Stomach (tissue), 9 donors: ENCODE measurements around the gene NDUFB3. TPM values are rescaled to one million over a fixed set of nuclear protein-coding genes. Genes with fewer than 3 reads are reported as not detected.

Experiments
- DNase-seq, 2 donors: peaks; one replicate each; pipeline versions ENCODE4 v3.0.0 to v3.0.0-alpha.2; 2013 to 2019
- H3K27ac ChIP-seq, 5 donors: fragments of 200-600 bp in 4 of 5; sonication (generic) in 4 of 5; one replicate each; pipeline ENCODE4 v1.5.1; 2013 to 2019; ENCODE audit warnings: mild to moderate bottlenecking in 1 of 5, moderate library complexity in 1 of 5
- H3K27me3 ChIP-seq, 3 donors: fragments of 200-600 bp; sonication (generic); one replicate each; pipeline ENCODE4 v1.5.1; 2017 to 2019; ENCODE audit warnings: mixed run types in 1 of 3
- H3K36me3 ChIP-seq, 4 donors: fragments of 200-600 bp; sonication (generic); 1 replicate in 3 of 4; 2 replicates in 1 of 4; pipeline ENCODE4 v1.5.1; 2016 to 2019
- H3K4me1 ChIP-seq, 4 donors: fragments of 200-600 bp; sonication (generic); one replicate each; pipeline ENCODE4 v1.5.1; 2016 to 2019
- H3K4me3 ChIP-seq, 4 donors: fragments of 200-600 bp; sonication (generic) in 3 of 4; one replicate each; pipeline ENCODE4 v1.5.1; 2016 to 2019; ENCODE audit warnings: mild to moderate bottlenecking in 1 of 4
- H3K9me3 ChIP-seq, 4 donors: fragments of 200-600 bp; sonication (generic); one replicate each; pipeline ENCODE4 v1.5.1; 2016 to 2019
- EP300 ChIP-seq: sonication (generic); formaldehyde crosslinking; IDR thresholded peaks from one replicate; pipeline ENCODE4 v1.6.1; 2017; ENCODE audit warnings: antibody characterized with exemption
- POLR2A ChIP-seq, 4 donors: fragments of 450-650 bp; IDR thresholded peaks; one replicate each; pipeline ENCODE4 v1.6.1; 2016; ENCODE audit warnings: antibody characterized with exemption in 4 of 4, control low read depth in 2 of 4, mild to moderate bottlenecking in 1 of 4, moderate library complexity in 1 of 4
- POLR2AphosphoS5 ChIP-seq, 3 donors: sonication (generic); formaldehyde crosslinking; IDR thresholded peaks; one replicate each; pipeline ENCODE4 v1.6.1; 2016; ENCODE audit warnings: antibody characterized with exemption in 3 of 3
- WGBS, 5 donors: extraction: QIAGEN DNeasy Blood & Tissue Kit in 3 of 5; methylation state at CpG; one replicate each; pipeline versions ENCODE4 v1.1.5 to v1.1.7; 2013 to 2018; 5-methylcytosine and 5-hydroxymethylcytosine counted together
- intact Hi-C: fragments of 100-400 bp; cut with DNase I; formaldehyde crosslinking; loops from one replicate; pipeline ENCODE4 v1.15.1; 2023; ENCODE audit warnings: low total_unique reads
- polyA plus RNA-seq, 3 donors: library from polyadenylated mRNA; stranded (reverse); fragments of 200-250 nt; gene quantifications; one replicate each; pipeline ENCODE4 v1.2.3, GENCODE V29; 2013
- total RNA-seq, 5 donors: library from RNA; depleted of rRNA; stranded (reverse); fragments of >200 nt; gene quantifications; one replicate each; pipeline versions ENCODE4 v1.1.0 to v1.2.3, GENCODE V29; 2014 to 2016
- TF ChIP-seq, protein P1 (sequence below), 7 experiments: fragments of 450-650 bp in 4 of 7; fragments of 200-600 bp in 3 of 7; sonication (generic) in 3 of 7; IDR thresholded peaks; one replicate each; pipeline ENCODE4 v1.5.1; 2016 to 2019; ENCODE audit warnings: antibody characterized with exemption in 7 of 7, control low read depth in 2 of 7, mild to moderate bottlenecking in 1 of 7
- donor health status: healthy with polysubstance abuse.
- donor health status: Bipolar disorder and iron deficiency.
- donor health status: healthy.

NDUFB3 gene
- total and polyA plus RNA-seq, 8 donors = 3.5 to 134 (median 85.7) TPM

DNA sequence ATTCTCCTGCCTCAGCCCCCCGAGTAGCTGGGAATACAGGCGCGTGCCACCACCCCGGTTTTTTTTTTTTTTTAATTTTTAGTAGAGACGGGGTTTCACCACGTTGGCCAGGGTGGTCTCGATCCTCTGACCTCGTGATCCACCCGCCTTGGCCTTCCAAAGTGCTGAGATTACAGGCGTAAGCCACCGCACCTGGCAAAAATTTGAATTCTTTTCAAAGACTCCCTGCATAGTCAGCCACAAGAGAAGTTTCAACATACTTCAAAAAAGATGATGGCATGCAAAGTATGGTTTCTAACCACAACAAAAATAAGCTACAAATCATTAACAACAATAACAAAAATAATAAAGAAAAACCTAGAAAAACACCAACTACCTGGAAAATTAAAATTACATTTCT lies 22.3 kb upstream of the NDUFB3 start:
- no peaks in the 10 kb centered on the region for H3K4me1 ChIP-seq
- DNase-seq = no peak
- H3K4me3 ChIP-seq = no peak overlapping the region
- intact Hi-C loops = no loop called here
- TF ChIP-seq, protein P1, sequence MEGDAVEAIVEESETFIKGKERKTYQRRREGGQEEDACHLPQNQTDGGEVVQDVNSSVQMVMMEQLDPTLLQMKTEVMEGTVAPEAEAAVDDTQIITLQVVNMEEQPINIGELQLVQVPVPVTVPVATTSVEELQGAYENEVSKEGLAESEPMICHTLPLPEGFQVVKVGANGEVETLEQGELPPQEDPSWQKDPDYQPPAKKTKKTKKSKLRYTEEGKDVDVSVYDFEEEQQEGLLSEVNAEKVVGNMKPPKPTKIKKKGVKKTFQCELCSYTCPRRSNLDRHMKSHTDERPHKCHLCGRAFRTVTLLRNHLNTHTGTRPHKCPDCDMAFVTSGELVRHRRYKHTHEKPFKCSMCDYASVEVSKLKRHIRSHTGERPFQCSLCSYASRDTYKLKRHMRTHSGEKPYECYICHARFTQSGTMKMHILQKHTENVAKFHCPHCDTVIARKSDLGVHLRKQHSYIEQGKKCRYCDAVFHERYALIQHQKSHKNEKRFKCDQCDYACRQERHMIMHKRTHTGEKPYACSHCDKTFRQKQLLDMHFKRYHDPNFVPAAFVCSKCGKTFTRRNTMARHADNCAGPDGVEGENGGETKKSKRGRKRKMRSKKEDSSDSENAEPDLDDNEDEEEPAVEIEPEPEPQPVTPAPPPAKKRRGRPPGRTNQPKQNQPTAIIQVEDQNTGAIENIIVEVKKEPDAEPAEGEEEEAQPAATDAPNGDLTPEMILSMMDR (IDR thresholded peaks at IDR 0.05) = no peak
- TF ChIP-seq POLR2A (IDR thresholded peaks at IDR 0.05) (no peak), EP300 (no peak), POLR2AphosphoS5 (IDR thresholded peaks at IDR 0.05) (no peak)
- H3K9me3 ChIP-seq = no peaks in the 10 kb centered on the region
- H3K27me3 ChIP-seq = no peaks in the 10 kb centered on the region
- H3K36me3 ChIP-seq = peaks cover 0 to 29% (median 14%) of the 10 kb centered on the region in 4 donors
- 94 to 98% (median 97%) methylated on average over 11 of the region's 11 CpGs for WGBS, 5 donors
- no peak overlapping the region for H3K27ac ChIP-seq

DNA sequence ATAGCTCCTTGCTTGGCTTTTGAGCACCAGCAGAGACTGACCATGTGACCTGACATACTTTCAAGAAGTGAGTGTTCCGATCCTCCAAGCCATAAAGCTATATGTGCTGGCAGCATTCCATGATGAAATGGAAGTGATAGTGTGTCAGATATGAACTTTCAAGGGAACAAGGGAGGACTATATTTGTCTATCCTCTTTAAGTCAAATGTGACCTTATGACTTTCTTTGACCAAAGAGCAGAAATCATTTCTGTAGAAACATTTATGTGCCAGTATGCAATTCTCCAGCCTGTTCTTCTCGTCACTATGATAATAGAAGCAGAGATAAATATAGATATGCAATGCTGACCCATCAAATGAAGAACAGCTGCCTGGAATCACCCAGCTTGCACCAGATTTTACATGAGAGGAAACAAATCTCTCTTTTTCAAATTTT lies 14.7 kb upstream of the NDUFB3 start:
- intact Hi-C loops = loop anchor here (10.0 kb wide), 1 partner anchor 152 kb away; no protein-coding TSS in a partner anchor
- DNase-seq = peak in 1 of 2 donors; percentile 18
- TF ChIP-seq EP300 (no peak), POLR2AphosphoS5 (IDR thresholded peaks at IDR 0.05) (no peak), POLR2A (IDR thresholded peaks at IDR 0.05) (no peak)
- TF ChIP-seq, protein P1 (IDR thresholded peaks at IDR 0.05) = no peak
- Histone ChIP-seq H3K4me3 (no peak overlapping the region), H3K4me1 (peaks cover 10 to 46% (median 28%) of the 10 kb centered on the region in 4 donors), H3K9me3 (no peaks in the 10 kb centered on the region), H3K27me3 (no peaks in the 10 kb centered on the region), H3K27ac (no peak overlapping the region), H3K36me3 (peaks cover 0 to 35% (median 10%) of the 10 kb centered on the region in 4 donors)
- WGBS, 5 donors = 37 to 52% (median 44%) methylated on average over 2 of the region's 2 CpGs

DNA sequence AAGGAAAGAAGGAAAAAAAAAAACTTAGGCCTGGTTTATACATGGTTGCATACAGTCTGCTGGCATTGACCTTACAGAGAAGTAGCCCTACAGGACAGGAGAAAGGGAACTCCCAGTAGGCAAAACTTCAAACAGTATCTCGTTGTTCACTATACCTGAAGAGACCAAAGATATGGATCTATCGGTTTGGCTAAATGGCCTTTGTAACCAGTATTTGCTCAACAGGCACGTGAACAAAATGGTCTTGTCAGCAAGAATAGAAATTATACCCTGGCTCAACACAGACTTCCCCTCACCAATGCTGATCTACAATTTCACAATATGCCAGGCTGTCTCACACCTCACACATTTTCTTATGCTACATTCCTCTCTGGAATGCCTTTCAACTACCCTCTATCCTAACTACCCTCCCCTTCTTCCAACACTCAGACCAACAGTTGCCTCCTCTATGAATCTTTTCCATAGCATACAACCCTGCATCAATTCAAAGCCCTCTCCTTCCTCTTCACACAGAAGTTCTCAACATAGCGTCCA lies 14.0 kb upstream of the NDUFB3 start:
- DNase-seq = no peak
- H3K4me3 ChIP-seq = no peak overlapping the region
- peaks cover 0 to 30% (median 6%) of the 10 kb centered on the region in 4 donors for H3K36me3 ChIP-seq
- H3K4me1 ChIP-seq = peaks cover 10 to 46% (median 28%) of the 10 kb centered on the region in 4 donors
- intact Hi-C loops = loop anchor here (10.0 kb wide), 1 partner anchor 153 kb away; no protein-coding TSS in a partner anchor
- peak overlapping the region in 1 of 5 donors; percentile 14 for H3K27ac ChIP-seq
- WGBS, 5 donors = 45 to 67% (median 61%) methylated on average over 4 of the region's 4 CpGs
- H3K27me3 ChIP-seq = no peaks in the 10 kb centered on the region
- no peaks in the 10 kb centered on the region for H3K9me3 ChIP-seq
- TF ChIP-seq POLR2AphosphoS5 (IDR thresholded peaks at IDR 0.05) (no peak), POLR2A (IDR thresholded peaks at IDR 0.05) (no peak), EP300 (no peak)
- TF ChIP-seq, protein P1 (IDR thresholded peaks at IDR 0.05) = no peak

DNA sequence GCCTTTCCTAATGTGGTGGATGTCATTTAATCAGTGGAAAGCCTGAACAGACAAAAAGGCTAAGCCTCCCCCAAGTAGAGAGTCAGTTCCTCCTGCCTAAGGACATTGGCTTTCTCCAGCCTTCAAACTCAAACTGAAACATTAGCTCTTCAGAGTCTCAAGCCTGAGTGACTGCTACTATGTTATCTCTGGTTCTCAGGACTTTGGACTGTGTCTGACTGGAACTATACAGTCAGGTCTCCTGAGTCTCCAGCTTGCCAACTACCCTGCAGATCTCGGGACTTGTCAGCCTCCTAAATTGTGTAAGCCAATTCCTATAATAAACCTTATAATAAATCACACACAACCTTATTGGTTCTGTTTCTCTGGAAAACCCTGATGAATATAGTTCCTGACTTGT lies 12.9 kb upstream of the NDUFB3 start:
- Histone ChIP-seq H3K27ac (peak overlapping the region in 1 of 5 donors; percentile 9), H3K36me3 (peaks cover 0 to 22% (median 3%) of the 10 kb centered on the region in 4 donors), H3K9me3 (no peaks in the 10 kb centered on the region), H3K27me3 (no peaks in the 10 kb centered on the region), H3K4me3 (no peak overlapping the region), H3K4me1 (peaks cover 10 to 46% (median 28%) of the 10 kb centered on the region in 4 donors)
- peak in 1 of 2 donors; percentile 35 for DNase-seq
- intact Hi-C loops = loop anchor here (10.0 kb wide), 1 partner anchor 154 kb away; no protein-coding TSS in a partner anchor
- peak in 1 of 3 donors; percentile 19 for TF ChIP-seq POLR2AphosphoS5 (IDR thresholded peaks at IDR 0.05)
- TF ChIP-seq EP300 = no peak
- no peak for TF ChIP-seq POLR2A (IDR thresholded peaks at IDR 0.05)
- 26 to 64% (median 53%) methylated on average over 1 of the region's 1 CpG for WGBS, 5 donors
